HEK293 (cell line): ENCODE measurements around the gene NIT1.
A peak's percentile ranks its signal among the peaks of the same experiment; 100 is the strongest.

Source experiments
- GFI1B ChIP-seq: fragments of 450-650 bp; formaldehyde crosslinking; IDR thresholded peaks from 2 replicates; pipeline ENCODE4 v1.5.1; 2016; ENCODE audit warnings: missing biosample characterization, missing genetic modification characterization
- GLIS1 ChIP-seq: fragments of 450-650 bp; formaldehyde crosslinking; IDR thresholded peaks from 2 replicates; pipeline ENCODE4 v1.5.1; 2016; ENCODE audit warnings: missing biosample characterization, missing genetic modification characterization
- KLF1 ChIP-seq: fragments of 450-650 bp; formaldehyde crosslinking; IDR thresholded peaks from 2 replicates; pipeline ENCODE4 v1.5.1; 2016; ENCODE audit warnings: missing biosample characterization, missing genetic modification characterization
- KLF16 ChIP-seq: fragments of 450-650 bp; formaldehyde crosslinking; IDR thresholded peaks from 2 replicates; pipeline ENCODE4 v1.5.1; 2017; ENCODE audit warnings: missing biosample characterization, missing genetic modification characterization
- KLF8 ChIP-seq: fragments of 450-650 bp; formaldehyde crosslinking; IDR thresholded peaks from 2 replicates; pipeline ENCODE4 v1.5.1; 2016; ENCODE audit warnings: missing biosample characterization, missing genetic modification characterization
- PRDM1 ChIP-seq: fragments of 450-650 bp; formaldehyde crosslinking; IDR thresholded peaks from 2 replicates; pipeline ENCODE4; 2016; ENCODE audit warnings: missing biosample characterization, missing genetic modification characterization
- SP3 ChIP-seq: fragments of 450-650 bp; formaldehyde crosslinking; IDR thresholded peaks from 2 replicates; pipeline ENCODE4 v1.5.1; 2016; ENCODE audit warnings: missing biosample characterization, missing genetic modification characterization
- YY1 ChIP-seq: fragments of 450-650 bp; formaldehyde crosslinking; IDR thresholded peaks from 2 replicates; pipeline ENCODE4 v1.5.1; 2018; ENCODE audit warnings: missing biosample characterization, missing genetic modification characterization
- ZBTB11 ChIP-seq: fragments of 450-650 bp; formaldehyde crosslinking; conservative IDR thresholded peaks from 2 replicates; pipeline ENCODE4 v1.5.1; 2016; ENCODE audit warnings: low read depth, missing biosample characterization, missing genetic modification characterization
- ZBTB17 ChIP-seq: fragments of 450-650 bp; formaldehyde crosslinking; IDR thresholded peaks from 2 replicates; pipeline ENCODE4 v1.5.1; 2016; ENCODE audit warnings: missing biosample characterization, missing genetic modification characterization
- ZBTB20 ChIP-seq: fragments of 450-650 bp; formaldehyde crosslinking; IDR thresholded peaks from 2 replicates; pipeline ENCODE4 v1.5.1; 2016; ENCODE audit warnings: missing biosample characterization, missing genetic modification characterization
- ZBTB8A ChIP-seq: fragments of 450-650 bp; formaldehyde crosslinking; IDR thresholded peaks from 2 replicates; pipeline ENCODE4 v1.5.1; 2016; ENCODE audit warnings: missing biosample characterization, missing genetic modification characterization
- ZFHX2 ChIP-seq: fragments of 450-650 bp; formaldehyde crosslinking; conservative IDR thresholded peaks from 2 replicates; pipeline ENCODE4 v1.5.1; 2016; ENCODE audit warnings: missing biosample characterization, missing genetic modification characterization
- ZFP41 ChIP-seq: fragments of 450-650 bp; formaldehyde crosslinking; IDR thresholded peaks from 2 replicates; pipeline ENCODE4 v1.5.1; 2016; ENCODE audit warnings: missing biosample characterization, missing genetic modification characterization, borderline replicate concordance
- ZNF114 ChIP-seq: fragments of 450-650 bp; formaldehyde crosslinking; IDR thresholded peaks from 2 replicates; pipeline ENCODE4 v1.5.0; 2017; ENCODE audit warnings: missing biosample characterization, missing genetic modification characterization
- ZNF221 ChIP-seq: fragments of 450-650 bp; formaldehyde crosslinking; IDR thresholded peaks from 2 replicates; pipeline ENCODE4 v1.5.1; 2017; ENCODE audit warnings: missing biosample characterization, missing genetic modification characterization, borderline replicate concordance
- ZNF24 ChIP-seq: fragments of 450-650 bp; formaldehyde crosslinking; IDR thresholded peaks from 2 replicates; pipeline ENCODE4 v1.5.1; 2016; ENCODE audit warnings: missing biosample characterization, missing genetic modification characterization
- ZNF394 ChIP-seq: fragments of 450-650 bp; formaldehyde crosslinking; IDR thresholded peaks from 2 replicates; pipeline ENCODE4 v1.5.1; 2016; ENCODE audit warnings: missing biosample characterization, missing genetic modification characterization, mild to moderate bottlenecking, moderate library complexity, borderline replicate concordance
- ZNF530 ChIP-seq: fragments of 450-650 bp; formaldehyde crosslinking; IDR thresholded peaks from 2 replicates; pipeline ENCODE4 v1.5.1; 2016; ENCODE audit warnings: low read depth, missing biosample characterization, missing genetic modification characterization
- ZNF555 ChIP-seq: fragments of 450-650 bp; formaldehyde crosslinking; conservative IDR thresholded peaks from 2 replicates; pipeline ENCODE4 v1.5.1; 2017; ENCODE audit warnings: missing biosample characterization, mild to moderate bottlenecking, missing genetic modification characterization, inconsistent platforms
- ZNF561 ChIP-seq: fragments of 450-650 bp; IDR thresholded peaks from 2 replicates; pipeline ENCODE4 v1.5.1; 2018; ENCODE audit warnings: missing biosample characterization, missing genetic modification characterization, borderline replicate concordance
- ZNF585B ChIP-seq: fragments of 450-650 bp; formaldehyde crosslinking; IDR thresholded peaks from 2 replicates; pipeline ENCODE4 v1.5.1; 2016; ENCODE audit warnings: missing biosample characterization, missing genetic modification characterization
- ZNF660 ChIP-seq: fragments of 450-650 bp; IDR thresholded peaks from 2 replicates; pipeline ENCODE4 v1.5.1; 2018; ENCODE audit warnings: missing biosample characterization, mild to moderate bottlenecking, missing genetic modification characterization
- ZSCAN16 ChIP-seq: fragments of 450-650 bp; formaldehyde crosslinking; IDR thresholded peaks from 2 replicates; pipeline ENCODE4 v1.5.1; 2016; ENCODE audit warnings: missing biosample characterization, missing genetic modification characterization
- TF ChIP-seq, protein P1 (sequence below): fragments of 450-650 bp; formaldehyde crosslinking; IDR thresholded peaks from 2 replicates; pipeline ENCODE4 v1.5.1; 2016; ENCODE audit warnings: missing biosample characterization, missing genetic modification characterization
- TF ChIP-seq, protein P2 (sequence below): fragments of 450-650 bp; formaldehyde crosslinking; IDR thresholded peaks from 2 replicates; pipeline ENCODE4 v1.5.1; 2016; ENCODE audit warnings: missing biosample characterization, missing genetic modification characterization
- TF ChIP-seq, protein P3 (sequence below): IDR thresholded peaks from 2 replicates; pipeline ENCODE4 v1.6.1; 2011; ENCODE audit warnings: mild to moderate bottlenecking, low read depth, low read length, borderline replicate concordance
- TF ChIP-seq, protein P4 (sequence below): fragments of 450-650 bp; formaldehyde crosslinking; IDR thresholded peaks from 2 replicates; pipeline ENCODE4 v1.5.1; 2016; ENCODE audit warnings: missing biosample characterization, missing genetic modification characterization

The NIT1 gene

GRCh38 chr1:161132410-161133219 lies 14.7 kb downstream of the NIT1 start, which contains the start of gene DEDD (continued):
- TF ChIP-seq, protein P1, sequence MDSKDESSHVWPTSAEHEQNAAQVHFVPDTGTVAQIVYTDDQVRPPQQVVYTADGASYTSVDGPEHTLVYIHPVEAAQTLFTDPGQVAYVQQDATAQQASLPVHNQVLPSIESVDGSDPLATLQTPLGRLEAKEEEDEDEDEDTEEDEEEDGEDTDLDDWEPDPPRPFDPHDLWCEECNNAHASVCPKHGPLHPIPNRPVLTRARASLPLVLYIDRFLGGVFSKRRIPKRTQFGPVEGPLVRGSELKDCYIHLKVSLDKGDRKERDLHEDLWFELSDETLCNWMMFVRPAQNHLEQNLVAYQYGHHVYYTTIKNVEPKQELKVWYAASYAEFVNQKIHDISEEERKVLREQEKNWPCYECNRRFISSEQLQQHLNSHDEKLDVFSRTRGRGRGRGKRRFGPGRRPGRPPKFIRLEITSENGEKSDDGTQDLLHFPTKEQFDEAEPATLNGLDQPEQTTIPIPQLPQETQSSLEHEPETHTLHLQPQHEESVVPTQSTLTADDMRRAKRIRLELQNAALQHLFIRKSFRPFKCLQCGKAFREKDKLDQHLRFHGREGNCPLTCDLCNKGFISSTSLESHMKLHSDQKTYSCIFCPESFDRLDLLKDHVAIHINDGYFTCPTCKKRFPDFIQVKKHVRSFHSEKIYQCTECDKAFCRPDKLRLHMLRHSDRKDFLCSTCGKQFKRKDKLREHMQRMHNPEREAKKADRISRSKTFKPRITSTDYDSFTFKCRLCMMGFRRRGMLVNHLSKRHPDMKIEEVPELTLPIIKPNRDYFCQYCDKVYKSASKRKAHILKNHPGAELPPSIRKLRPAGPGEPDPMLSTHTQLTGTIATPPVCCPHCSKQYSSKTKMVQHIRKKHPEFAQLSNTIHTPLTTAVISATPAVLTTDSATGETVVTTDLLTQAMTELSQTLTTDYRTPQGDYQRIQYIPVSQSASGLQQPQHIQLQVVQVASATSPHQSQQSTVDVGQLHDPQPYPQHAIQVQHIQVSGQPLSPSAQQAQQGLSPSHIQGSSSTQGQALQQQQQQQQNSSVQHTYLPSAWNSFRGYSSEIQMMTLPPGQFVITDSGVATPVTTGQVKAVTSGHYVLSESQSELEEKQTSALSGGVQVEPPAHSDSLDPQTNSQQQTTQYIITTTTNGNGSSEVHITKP (tag by site-specific recombination) = peak; percentile 42
- no peak for TF ChIP-seq ZFP41 (tag by site-specific recombination)
- TF ChIP-seq ZNF24 (tag by site-specific recombination) = peak; percentile 94
- TF ChIP-seq ZNF394 (tag by site-specific recombination) = peak; percentile 59; the same call in 1 of the 2 replicates
- TF ChIP-seq ZSCAN16 (tag by site-specific recombination) = no peak
- peak; percentile 97 for TF ChIP-seq ZBTB11 (tag by site-specific recombination)
- 0 out of 2 replicates have a peak, but pooled peaks have one; percentile 3 for TF ChIP-seq GFI1B (tag by site-specific recombination)
- TF ChIP-seq, protein P2, sequence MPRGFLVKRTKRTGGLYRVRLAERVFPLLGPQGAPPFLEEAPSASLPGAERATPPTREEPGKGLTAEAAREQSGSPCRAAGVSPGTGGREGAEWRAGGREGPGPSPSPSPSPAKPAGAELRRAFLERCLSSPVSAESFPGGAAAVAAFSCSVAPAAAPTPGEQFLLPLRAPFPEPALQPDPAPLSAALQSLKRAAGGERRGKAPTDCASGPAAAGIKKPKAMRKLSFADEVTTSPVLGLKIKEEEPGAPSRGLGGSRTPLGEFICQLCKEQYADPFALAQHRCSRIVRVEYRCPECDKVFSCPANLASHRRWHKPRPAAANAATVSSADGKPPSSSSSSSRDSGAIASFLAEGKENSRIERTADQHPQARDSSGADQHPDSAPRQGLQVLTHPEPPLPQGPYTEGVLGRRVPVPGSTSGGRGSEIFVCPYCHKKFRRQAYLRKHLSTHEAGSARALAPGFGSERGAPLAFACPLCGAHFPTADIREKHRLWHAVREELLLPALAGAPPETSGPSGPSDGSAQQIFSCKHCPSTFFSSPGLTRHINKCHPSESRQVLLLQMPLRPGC (tag by site-specific recombination) = peak; percentile 35; the same call in 1 of the 2 replicates
- TF ChIP-seq ZBTB8A (tag by site-specific recombination) = peak; percentile 35; the same call in 1 of the 2 replicates
- TF ChIP-seq ZNF585B (tag by site-specific recombination) = no peak
- no peak; the same call in 1 of the 2 replicates for TF ChIP-seq ZFHX2
- TF ChIP-seq KLF1 = peak; percentile 93
- peak; percentile 99 for TF ChIP-seq YY1 (tag by site-specific recombination)
- 0 out of 2 replicates have a peak, but pooled peaks have one; percentile 40 for TF ChIP-seq KLF16 (tag by site-specific recombination)
- TF ChIP-seq ZNF530 (tag by site-specific recombination) = no peak
- no peak for TF ChIP-seq ZNF114 (tag by site-specific recombination)
- no peak for TF ChIP-seq ZNF221
- TF ChIP-seq PRDM1 = 0 out of 2 replicates have a peak, but pooled peaks have one; percentile 44
- TF ChIP-seq, protein P3, sequence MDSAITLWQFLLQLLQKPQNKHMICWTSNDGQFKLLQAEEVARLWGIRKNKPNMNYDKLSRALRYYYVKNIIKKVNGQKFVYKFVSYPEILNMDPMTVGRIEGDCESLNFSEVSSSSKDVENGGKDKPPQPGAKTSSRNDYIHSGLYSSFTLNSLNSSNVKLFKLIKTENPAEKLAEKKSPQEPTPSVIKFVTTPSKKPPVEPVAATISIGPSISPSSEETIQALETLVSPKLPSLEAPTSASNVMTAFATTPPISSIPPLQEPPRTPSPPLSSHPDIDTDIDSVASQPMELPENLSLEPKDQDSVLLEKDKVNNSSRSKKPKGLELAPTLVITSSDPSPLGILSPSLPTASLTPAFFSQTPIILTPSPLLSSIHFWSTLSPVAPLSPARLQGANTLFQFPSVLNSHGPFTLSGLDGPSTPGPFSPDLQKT = no peak
- peak; percentile 72; the same call in 1 of the 2 replicates for TF ChIP-seq ZNF561 (tag by site-specific recombination)
- peak; percentile 89 for TF ChIP-seq SP3 (tag by site-specific recombination)
- no peak for TF ChIP-seq ZNF555 (tag by site-specific recombination)
- TF ChIP-seq, protein P4, sequence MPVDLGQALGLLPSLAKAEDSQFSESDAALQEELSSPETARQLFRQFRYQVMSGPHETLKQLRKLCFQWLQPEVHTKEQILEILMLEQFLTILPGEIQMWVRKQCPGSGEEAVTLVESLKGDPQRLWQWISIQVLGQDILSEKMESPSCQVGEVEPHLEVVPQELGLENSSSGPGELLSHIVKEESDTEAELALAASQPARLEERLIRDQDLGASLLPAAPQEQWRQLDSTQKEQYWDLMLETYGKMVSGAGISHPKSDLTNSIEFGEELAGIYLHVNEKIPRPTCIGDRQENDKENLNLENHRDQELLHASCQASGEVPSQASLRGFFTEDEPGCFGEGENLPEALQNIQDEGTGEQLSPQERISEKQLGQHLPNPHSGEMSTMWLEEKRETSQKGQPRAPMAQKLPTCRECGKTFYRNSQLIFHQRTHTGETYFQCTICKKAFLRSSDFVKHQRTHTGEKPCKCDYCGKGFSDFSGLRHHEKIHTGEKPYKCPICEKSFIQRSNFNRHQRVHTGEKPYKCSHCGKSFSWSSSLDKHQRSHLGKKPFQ = no peak
- peak; percentile 91 for TF ChIP-seq ZNF660
- peak; percentile 97 for TF ChIP-seq ZBTB20 (tag by site-specific recombination)
- TF ChIP-seq KLF8 (tag by site-specific recombination) = peak; percentile 54
- peak; percentile 18; the same call in 1 of the 2 replicates for TF ChIP-seq GLIS1
- TF ChIP-seq ZBTB17 (tag by site-specific recombination) = peak; percentile 99
